Measurements from ENCODE around the gene PSKH1.

Gene PSKH1

DNA sequence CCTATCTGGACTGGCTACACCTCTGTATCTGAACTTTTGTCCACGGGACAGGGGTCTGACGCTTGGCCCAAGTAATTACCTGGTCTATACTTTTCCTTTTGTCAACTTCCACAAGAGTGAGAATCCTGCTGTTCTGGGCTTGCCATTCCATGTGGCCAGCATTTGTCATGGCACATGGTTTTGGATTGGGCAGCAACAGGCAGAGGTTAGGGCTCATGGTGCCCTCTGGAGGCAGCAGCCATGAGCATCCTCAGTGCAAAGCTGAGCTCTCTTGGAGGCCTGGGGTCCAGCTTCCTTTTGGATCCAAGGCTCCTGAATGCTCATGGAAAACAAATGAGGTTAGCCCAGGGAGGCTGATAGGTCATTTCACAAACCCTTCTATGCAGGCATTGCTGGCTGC, 27.7 kb upstream of the PSKH1 start:
- in situ Hi-C loops (cut with MboI; ENCODE audit: low sequenced_read_pairs): no loop called here

- in situ Hi-C loops (cut with MboI; ENCODE audit: low sequenced_read_pairs): no loop called here
Measured at GRCh38 chr16:67868290-67868689, 24.8 kb upstream of the PSKH1 start.

DNA sequence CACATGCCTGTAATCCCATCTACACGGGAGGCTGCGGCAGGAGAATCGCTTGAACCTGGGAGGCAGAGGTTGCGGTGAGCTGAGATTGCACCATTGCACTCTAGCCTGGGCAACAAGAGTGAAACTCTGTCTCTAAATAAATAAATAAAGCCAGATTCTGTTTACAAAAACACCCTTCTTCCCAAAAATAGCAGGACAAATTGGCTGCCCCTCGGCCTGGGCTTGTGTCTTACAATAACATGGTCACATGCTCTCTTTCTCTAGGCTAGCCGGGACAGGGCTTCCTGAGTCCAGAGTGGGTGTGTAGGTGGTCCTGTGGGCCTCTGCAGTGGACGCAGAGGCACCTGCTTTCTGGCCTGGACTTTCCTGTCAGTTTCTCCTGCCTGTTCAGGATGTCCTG, 23.4 kb upstream of the PSKH1 start:
- in situ Hi-C loops (cut with MboI; ENCODE audit: low sequenced_read_pairs): no loop called here

- in situ Hi-C loops (cut with MboI; ENCODE audit: low sequenced_read_pairs): no loop called here
Measured at GRCh38 chr16:67871256-67871655, 21.8 kb upstream of the PSKH1 start.

- in situ Hi-C loops (cut with MboI; ENCODE audit: low sequenced_read_pairs): no loop called here
Measured at GRCh38 chr16:67872131-67872630, 20.9 kb upstream of the PSKH1 start.

DNA sequence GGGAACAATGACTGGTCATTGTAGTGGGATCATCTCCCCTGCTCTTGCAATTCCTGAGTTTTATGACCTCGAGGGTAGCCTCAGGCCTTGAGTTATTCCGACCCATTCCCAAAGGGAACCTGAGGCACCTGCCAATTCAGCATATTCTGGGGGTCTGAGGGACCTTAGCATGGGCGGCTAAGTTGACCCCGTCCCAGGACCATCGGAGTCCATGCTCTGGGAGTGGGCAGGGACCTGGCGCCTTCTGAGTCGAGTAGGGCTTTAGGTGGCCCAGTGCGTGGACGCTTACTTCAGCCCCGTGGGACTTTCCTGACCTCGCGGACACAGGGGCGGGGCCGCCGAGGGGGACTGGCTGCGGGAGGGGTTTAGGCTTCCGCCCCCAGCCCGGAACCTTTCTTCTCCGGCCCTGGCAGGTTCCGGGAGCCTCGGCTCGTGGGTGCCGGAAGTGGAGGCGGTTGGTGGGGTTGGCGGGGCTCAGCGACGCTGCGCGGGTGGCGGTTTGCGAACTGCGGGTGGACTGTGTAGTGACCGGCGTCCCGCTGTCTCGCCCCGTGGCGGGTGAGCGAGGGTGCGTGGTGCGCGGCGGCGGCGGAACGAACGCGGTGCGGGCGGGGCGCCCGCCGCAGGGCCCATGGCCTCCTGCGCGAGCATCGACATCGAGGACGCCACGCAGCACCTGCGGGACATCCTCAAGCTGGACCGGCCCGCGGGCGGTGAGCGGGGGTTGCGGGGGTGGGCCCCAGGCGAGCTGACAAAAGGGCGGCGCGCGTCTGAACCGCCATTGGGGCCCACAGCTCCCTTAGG, 20.2 kb upstream of the PSKH1 start, which contains the start of gene EDC4:
TSS of gene EDC4 (plus strand) at position 422 of the 804 bp plus-strand sequence. CDS start at position 632, 210 bp downstream.
- in situ Hi-C loops (cut with MboI; ENCODE audit: low sequenced_read_pairs): no loop called here

- in situ Hi-C loops (cut with MboI; ENCODE audit: low sequenced_read_pairs): no loop called here
Measured at GRCh38 chr16:67873435-67874370, 19.4 kb upstream of the PSKH1 start.

DNA sequence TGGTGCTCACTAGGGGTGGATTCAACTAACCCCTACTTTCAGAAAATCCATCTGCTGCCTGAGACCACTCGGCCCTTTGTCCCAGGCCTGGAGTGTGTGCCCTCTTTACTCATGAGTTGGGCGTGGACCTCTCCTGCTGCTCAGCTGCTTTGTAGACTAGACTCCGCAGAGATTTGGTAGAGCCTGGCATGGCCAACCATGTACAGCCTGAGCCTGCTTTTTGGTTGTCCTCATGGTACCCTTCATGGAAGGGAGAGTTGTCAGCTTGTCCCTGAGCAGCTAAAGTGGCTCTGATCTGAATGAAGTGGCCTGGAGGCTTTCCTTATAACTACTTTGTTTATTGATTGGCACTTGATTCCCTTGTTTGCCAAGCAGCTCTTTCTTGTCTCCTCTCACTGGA, 18.7 kb upstream of the PSKH1 start:
- in situ Hi-C loops (cut with MboI; ENCODE audit: low sequenced_read_pairs): no loop called here

DNA sequence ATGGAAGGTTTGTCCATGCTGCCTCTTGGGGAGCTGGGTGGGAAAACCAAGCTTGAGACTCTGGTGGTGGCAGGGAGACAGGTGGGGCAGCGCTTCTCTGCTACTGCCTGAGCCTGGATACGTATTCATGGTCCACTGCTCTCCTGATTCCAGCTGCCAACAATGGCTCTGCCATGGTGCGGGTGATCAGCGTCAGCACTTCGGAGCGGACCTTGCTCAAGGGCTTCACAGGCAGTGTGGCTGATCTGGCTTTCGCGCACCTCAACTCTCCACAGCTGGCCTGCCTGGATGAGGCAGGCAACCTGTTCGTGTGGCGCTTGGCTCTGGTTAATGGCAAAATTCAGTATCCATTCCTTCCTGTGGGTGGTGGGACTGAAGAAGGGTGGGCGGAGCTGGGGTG, 16.0 kb upstream of the PSKH1 start:
- in situ Hi-C loops (cut with MboI; ENCODE audit: low sequenced_read_pairs): no loop called here

GRCh38 chr16:67878232-67878631, 14.8 kb upstream of the PSKH1 start:
- in situ Hi-C loops (cut with MboI; ENCODE audit: low sequenced_read_pairs): no loop called here

DNA sequence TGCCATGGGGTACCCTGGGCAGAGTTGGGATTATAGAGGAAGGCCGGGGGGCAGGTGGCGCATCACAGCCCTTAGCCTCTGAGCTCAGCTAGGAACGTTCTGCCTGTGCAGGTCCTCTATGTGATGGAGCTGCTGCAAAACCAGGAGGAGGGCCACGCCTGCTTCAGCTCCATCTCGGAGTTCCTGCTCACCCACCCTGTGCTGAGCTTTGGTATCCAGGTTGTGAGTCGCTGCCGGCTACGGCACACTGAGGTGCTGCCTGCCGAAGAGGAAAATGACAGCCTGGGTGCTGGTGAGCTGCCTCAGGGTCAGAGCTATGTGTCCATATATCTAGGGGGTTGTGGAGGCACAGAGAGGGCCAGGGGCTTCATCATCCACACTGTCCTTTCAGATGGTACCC, 14.2 kb upstream of the PSKH1 start:
- in situ Hi-C loops (cut with MboI; ENCODE audit: low sequenced_read_pairs): no loop called here

DNA sequence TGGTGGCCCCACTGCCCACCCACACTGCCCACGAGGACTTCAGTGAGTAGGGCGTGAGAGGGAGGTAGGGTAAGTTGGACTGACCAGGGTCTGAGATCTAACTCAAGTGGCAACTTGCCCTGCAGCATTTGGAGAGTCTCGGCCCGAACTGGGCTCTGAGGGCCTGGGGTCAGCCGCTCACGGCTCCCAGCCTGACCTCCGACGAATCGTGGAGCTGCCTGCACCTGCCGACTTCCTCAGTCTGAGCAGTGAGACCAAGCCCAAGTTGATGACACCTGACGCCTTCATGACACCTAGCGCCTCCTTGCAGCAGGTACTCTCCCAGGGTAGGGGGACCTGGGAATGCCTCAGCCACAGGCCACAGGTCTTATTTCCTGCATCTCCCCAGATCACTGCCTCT, 13.6 kb upstream of the PSKH1 start:
- in situ Hi-C loops (cut with MboI; ENCODE audit: low sequenced_read_pairs): no loop called here

DNA sequence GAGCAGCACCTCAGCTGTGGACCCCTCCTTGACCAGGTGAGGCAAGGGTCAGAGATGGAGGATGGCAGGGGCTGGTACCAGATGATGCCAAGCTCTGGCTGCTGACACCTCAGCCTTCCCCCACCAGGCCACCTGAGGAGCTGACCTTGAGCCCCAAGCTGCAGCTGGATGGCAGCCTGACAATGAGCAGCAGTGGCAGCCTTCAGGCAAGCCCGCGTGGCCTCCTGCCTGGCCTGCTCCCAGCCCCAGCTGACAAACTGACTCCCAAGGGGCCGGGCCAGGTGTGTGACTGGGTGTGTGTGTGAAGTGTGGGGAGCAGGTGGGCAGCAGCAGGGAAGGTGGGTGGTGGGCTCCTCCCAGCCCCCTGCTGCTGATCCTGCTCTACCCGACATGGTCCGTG, 13.1 kb upstream of the PSKH1 start:
- in situ Hi-C loops (cut with MboI; ENCODE audit: low sequenced_read_pairs): loop anchor here (10.0 kb wide), 1 partner anchor 55 kb away; the partner anchor contains the start of genes CTRL and PSMB10

DNA sequence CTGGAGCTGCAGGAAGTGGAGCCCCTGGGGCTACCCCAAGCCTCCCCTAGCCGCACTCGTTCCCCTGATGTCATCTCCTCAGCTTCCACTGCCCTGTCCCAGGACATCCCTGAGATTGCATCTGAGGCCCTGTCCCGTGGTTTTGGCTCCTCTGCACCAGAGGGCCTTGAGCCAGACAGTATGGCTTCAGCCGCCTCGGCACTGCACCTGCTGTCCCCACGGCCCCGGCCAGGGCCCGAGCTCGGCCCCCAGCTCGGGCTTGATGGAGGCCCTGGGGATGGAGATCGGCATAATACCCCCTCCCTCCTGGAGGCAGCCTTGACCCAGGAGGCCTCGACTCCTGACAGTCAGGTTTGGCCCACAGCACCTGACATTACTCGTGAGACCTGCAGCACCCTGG, 12.5 kb upstream of the PSKH1 start:
- in situ Hi-C loops (cut with MboI; ENCODE audit: low sequenced_read_pairs): loop anchor here (10.0 kb wide), 1 partner anchor 54 kb away; the partner anchor contains the start of genes CTRL and PSMB10

DNA sequence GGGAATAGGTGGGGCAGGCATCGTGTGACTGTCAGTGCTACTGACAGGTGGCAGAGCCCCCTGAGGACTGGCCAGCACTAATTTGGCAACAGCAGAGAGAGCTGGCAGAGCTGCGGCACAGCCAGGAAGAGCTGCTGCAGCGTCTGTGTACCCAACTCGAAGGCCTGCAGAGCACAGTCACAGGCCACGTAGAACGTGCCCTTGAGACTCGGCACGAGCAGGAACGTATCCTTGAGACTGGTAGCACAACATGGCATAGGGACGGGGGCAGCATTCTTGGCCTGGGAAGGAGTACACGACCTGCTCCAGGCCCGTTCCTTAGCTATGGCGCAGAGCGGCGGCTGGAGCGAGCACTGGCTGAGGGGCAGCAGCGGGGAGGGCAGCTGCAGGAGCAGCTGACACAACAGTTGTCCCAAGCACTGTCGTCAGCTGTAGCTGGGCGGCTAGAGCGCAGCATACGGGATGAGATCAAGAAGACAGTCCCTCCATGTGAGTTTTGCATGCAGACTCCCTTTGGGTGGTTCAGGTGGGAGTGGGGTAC, 11.4 kb upstream of the PSKH1 start:
- in situ Hi-C loops (cut with MboI; ENCODE audit: low sequenced_read_pairs): loop anchor here (10.0 kb wide), 1 partner anchor 53 kb away; the partner anchor contains the start of genes CTRL and PSMB10

DNA sequence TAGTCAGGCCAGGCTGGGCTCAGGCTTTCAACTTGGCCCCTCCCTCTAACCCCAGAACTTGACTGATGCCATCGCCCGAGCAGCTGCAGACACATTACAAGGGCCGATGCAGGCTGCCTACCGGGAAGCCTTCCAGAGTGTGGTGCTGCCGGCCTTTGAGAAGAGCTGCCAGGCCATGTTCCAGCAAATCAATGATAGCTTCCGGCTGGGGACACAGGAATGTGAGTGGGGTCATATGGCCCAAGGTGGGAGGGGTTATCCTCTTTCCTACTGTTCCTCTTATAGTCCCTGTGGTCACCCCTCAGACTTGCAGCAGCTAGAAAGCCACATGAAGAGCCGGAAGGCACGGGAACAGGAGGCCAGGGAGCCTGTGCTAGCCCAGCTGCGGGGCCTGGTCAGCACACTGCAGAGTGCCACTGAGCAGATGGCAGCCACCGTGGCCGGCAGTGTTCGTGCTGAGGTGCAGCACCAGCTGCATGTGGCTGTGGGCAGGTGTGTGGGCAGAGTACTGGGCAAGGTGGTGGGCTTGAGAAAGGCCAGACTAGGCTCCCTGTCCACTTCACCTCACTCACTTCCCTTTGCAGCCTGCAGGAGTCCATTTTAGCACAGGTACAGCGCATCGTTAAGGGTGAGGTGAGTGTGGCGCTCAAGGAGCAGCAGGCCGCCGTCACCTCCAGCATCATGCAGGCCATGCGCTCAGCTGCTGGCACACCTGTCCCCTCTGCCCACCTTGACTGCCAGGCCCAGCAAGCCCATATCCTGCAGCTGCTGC, 10.5 kb upstream of the PSKH1 start:
- in situ Hi-C loops (cut with MboI; ENCODE audit: low sequenced_read_pairs): loop anchor here (10.0 kb wide), 1 partner anchor 52 kb away; the partner anchor contains the start of genes CTRL and PSMB10

GRCh38 chr16:67883146-67883871, 9.7 kb upstream of the PSKH1 start:
- in situ Hi-C loops (cut with MboI; ENCODE audit: low sequenced_read_pairs): loop anchor here (10.0 kb wide), 1 partner anchor 51 kb away; the partner anchor contains the start of genes CTRL and PSMB10

GRCh38 chr16:67883872-67884261, 9.2 kb upstream of the PSKH1 start:
- in situ Hi-C loops (cut with MboI; ENCODE audit: low sequenced_read_pairs): loop anchor here (10.0 kb wide), 1 partner anchor 51 kb away; the partner anchor contains the start of genes CTRL and PSMB10

- in situ Hi-C loops (cut with MboI; ENCODE audit: low sequenced_read_pairs): loop anchor here (10.0 kb wide), 1 partner anchor 50 kb away; the partner anchor contains the start of genes CTRL and PSMB10
Measured at GRCh38 chr16:67884684-67885083, 8.4 kb upstream of the PSKH1 start, which contains the start of gene NRN1L. NRN1L (plus strand) TSS chr16:67884885; CDS start chr16:67884904, 19 bp downstream.

All from HL-60/S4 treated with phorbol 12-myristate 13-acetate at 8.2 ng/mL for 4 days and 3 days (cell line).